Measurements from ENCODE around the gene TUBB. TPM values are rescaled to one million over a fixed set of nuclear protein-coding genes. Genes with fewer than 3 reads are reported as not detected.
A peak's percentile ranks its signal among the peaks of the same experiment; 100 is the strongest.

TUBB gene
- total and polyA plus RNA-seq, 2 of the 8 experiments (the other 6 are each of a cell fraction or from before 2014, with no cell fraction given) = 1,880 to 3,022 TPM

DNA sequence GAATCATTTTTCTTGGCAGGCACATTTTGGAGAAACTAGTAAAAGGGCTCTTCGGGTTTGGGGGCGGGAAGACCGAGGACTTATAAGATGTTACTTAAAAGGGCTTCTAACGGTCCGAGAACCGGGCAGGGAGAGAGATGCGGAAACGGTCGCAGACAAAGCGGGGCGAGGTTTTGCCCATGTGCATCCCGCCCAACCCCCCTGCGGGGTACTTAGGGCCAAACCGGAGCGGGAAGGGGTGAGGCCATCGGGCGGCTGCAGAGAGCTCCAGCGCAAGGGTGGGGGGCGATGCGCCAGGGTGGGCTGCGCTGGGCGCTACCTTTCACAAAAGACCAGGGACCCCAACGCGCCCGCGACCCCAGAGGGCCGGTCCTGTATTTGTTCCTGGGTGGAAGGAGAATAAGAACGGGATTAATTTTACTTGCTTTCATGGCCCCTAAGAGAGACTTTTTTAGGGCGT, 616 bp downstream of the TUBB start:
- H4K20me1 ChIP-seq (replicated peaks in 1 of 2; ENCODE audit: control insufficient read depth in 1 of 2, insufficient read depth in 2 of 2, low read length in 2 of 2) = peaks cover 8 to 18% of the 10 kb centered on the region in 2 experiments
- peaks cover 13% of the 10 kb centered on the region for H3K23me2 ChIP-seq (ENCODE audit: low read depth, low read length)
- H2BK15ac ChIP-seq (ENCODE audit: low read length) = no peak overlapping the region
- WGBS, 2 experiments (ENCODE audit: extremely low coverage in 1 of 2, insufficient coverage in 1 of 2, insufficient read length in 1 of 2, insufficient replicate concordance in 2 of 2, low coverage in 1 of 2, low lambda C conversion rate in 2 of 2, missing lambda C conversion rate in 1 of 2) = 2% methylated on average over 26 of the region's 29 CpGs; no CpG with 5 or more reads in 1 of the 2 experiments
- H3K18ac ChIP-seq (ENCODE audit: extremely low read depth, low read length) = peak overlapping the region; percentile 24; the same call in 1 of the 2 replicates
- H2BK5ac ChIP-seq (ENCODE audit: low read depth, low read length) = peak overlapping the region; percentile 91
- H3K4me3 ChIP-seq (ENCODE audit: extremely low read depth in 1 of 4, insufficient read depth in 2 of 4, low read depth in 3 of 4, low read length in 4 of 4) = peak overlapping the region; percentile 96 to 100 (median 96)
- no peak overlapping the region for H3K23ac ChIP-seq (ENCODE audit: insufficient read length)
- H3K9ac ChIP-seq (replicated peaks in 1 of 4; ENCODE audit: extremely low read depth in 1 of 4, low read depth in 3 of 4, low read length in 3 of 4) = peak overlapping the region; percentile 92 to 98 (median 96)
- H4K91ac ChIP-seq (replicated peaks; ENCODE audit: insufficient read length, low read length) = peak overlapping the region; percentile 5
- POLR2A ChIA-PET (ENCODE audit: partially characterized antibody) = interaction anchor here (0.7 to 35.9 kb wide), 22 partner anchors 16 to 366 kb away, joined by 3 to 732 read pairs (median 6); partner anchors contain the start of genes ATAT1, DDR1, DHX16 and FLOT1
- H3K79me2 ChIP-seq (ENCODE audit: control insufficient read depth in 1 of 2, insufficient read depth in 2 of 2, low read length in 2 of 2) = peaks cover 6 to 48% of the 10 kb centered on the region in 2 experiments
- H3K4ac ChIP-seq (replicated peaks; ENCODE audit: insufficient read length, low read depth, low read length) = peak overlapping the region; percentile 44
- H3K4me2 ChIP-seq (ENCODE audit: insufficient read depth in 1 of 2, low read depth in 2 of 2, low read length in 2 of 2) = peak overlapping the region; percentile 66 to 81
- peak overlapping the region; percentile 59 for H4K5ac ChIP-seq (ENCODE audit: insufficient read length, low read depth, low read length)
- H2BK120ac ChIP-seq (replicated peaks; ENCODE audit: low read depth, low read length) = no peak overlapping the region
- CTCF ChIA-PET (ENCODE audit: partially characterized antibody) = interaction anchor here (1.1 to 8.2 kb wide), 11 partner anchors 9 to 359 kb away, joined by 3 to 61 read pairs (median 9); partner anchors contain the start of gene FLOT1
- no peak overlapping the region for H2AFZ ChIP-seq (ENCODE audit: low read length)
- H3K27me3 ChIP-seq (replicated peaks in 1 of 4; ENCODE audit: control insufficient read depth in 3 of 4, extremely low read depth in 1 of 4, insufficient read depth in 3 of 4, low read length in 3 of 4) = no peaks in the 10 kb centered on the region
- H3K14ac ChIP-seq (ENCODE audit: insufficient read length) = peak overlapping the region; percentile 6
- peaks cover 21 to 43% (median 32%) of the 10 kb centered on the region in 4 experiments for H3K36me3 ChIP-seq (ENCODE audit: control insufficient read depth in 2 of 4, insufficient read depth in 4 of 4, low read length in 3 of 4)
- FAIRE-seq (no peak), DNase-seq (ENCODE audit: low read depth in 1 of 2, low spot score in 2 of 2) (peak in 1 of 2 experiments; percentile 72)
- H2AK5ac ChIP-seq (ENCODE audit: low read depth, low read length) = peak overlapping the region; percentile 66; the same call in 1 of the 2 replicates
- H3K4me1 ChIP-seq (replicated peaks in 1 of 4; ENCODE audit: control insufficient read depth in 3 of 4, insufficient read depth in 4 of 4, low read length in 3 of 4) = peaks cover 0 to 4% (median 1%) of the 10 kb centered on the region in 4 experiments; a peak in 6 of 7 replicates
- TF ChIP-seq POLR2AphosphoS5 (IDR thresholded peaks at IDR 0.05; ENCODE audit: low read depth, low read length) (peak; percentile 84), POLR2A (IDR thresholded peaks at IDR 0.05; ENCODE audit: control extremely low read depth in 1 of 2, low read depth in 2 of 2, low read length in 2 of 2) (peak in 1 of 2 experiments; percentile 59; a peak in 1 of 3 replicates), BACH1 (IDR thresholded peaks at IDR 0.05; ENCODE audit: low read length) (no peak), NANOG (IDR thresholded peaks at IDR 0.05; ENCODE audit: insufficient read depth, low read depth, low read length, poor library complexity, severe bottlenecking) (no peak), TCF12 (IDR thresholded peaks at IDR 0.05; ENCODE audit: low read depth, low read length) (no peak), TAF7 (optimal IDR thresholded peaks at IDR 0.05; ENCODE audit: borderline replicate concordance, low read depth, low read length) (peak; percentile 23), MAX (IDR thresholded peaks at IDR 0.05) (peak; percentile 65; the same call in 1 of the 2 replicates), SP2 (IDR thresholded peaks at IDR 0.05; ENCODE audit: low read length) (no peak)
- peak overlapping the region; percentile 91 for H3K56ac ChIP-seq (replicated peaks; ENCODE audit: insufficient read length, low read depth, low read length)
- H3K9me3 ChIP-seq (ENCODE audit: insufficient read depth in 2 of 2, low read depth in 1 of 2, low read length in 1 of 2) = no peaks in the 10 kb centered on the region
- peak overlapping the region; percentile 91 for H4K8ac ChIP-seq (ENCODE audit: extremely low read depth, insufficient read depth, low read length)
- H3K27ac ChIP-seq (ENCODE audit: low read depth, low read length) = peak overlapping the region; percentile 97
- H2BK12ac ChIP-seq (ENCODE audit: low read depth, low read length) = no peak overlapping the region
- no peak overlapping the region for H2BK20ac ChIP-seq (ENCODE audit: low read length)
- H3K79me1 ChIP-seq (ENCODE audit: low read depth, low read length) = no peaks in the 10 kb centered on the region
